WTC11 (cell line): ENCODE results near the gene ACSF3. TPM values are rescaled to one million over a fixed set of nuclear protein-coding genes. Genes with fewer than 3 reads are reported as not detected.

Experiments used
- ATAC-seq: fragments of 200-7000 bp; cut with Tn5 transposase; 2 replicates; pipeline ENCODE4 v1.10.0; 2021; ENCODE audit warnings: mild to moderate bottlenecking, moderate library complexity
- CTCF ChIA-PET: fragments of 300-600 bp; sonication (Branson Sonifier 250); formaldehyde crosslinking; loops from one replicate; lab custom pipeline; 2021; ENCODE audit warnings: antibody characterized with exemption; lab: Charles Lee
- POLR2A ChIA-PET: fragments of 350-600 bp; sonication (Branson Sonifier 250); formaldehyde crosslinking; loops from one replicate; lab custom pipeline; 2021; ENCODE audit warnings: antibody characterized with exemption; lab: Charles Lee
- DNase-seq: peaks from one replicate; pipeline ENCODE4 v3.0.0; 2021; ENCODE audit warnings: low spot score
- H3K27ac Mint-ChIP-seq: 2 replicates; pipeline ENCODE4 v1.8.0; 2021; ENCODE audit warnings: mixed read lengths
- H3K27me3 Mint-ChIP-seq: 2 replicates; pipeline ENCODE4 v1.8.0; 2021; ENCODE audit warnings: low read depth, mild to moderate bottlenecking, moderate library complexity, mixed read lengths
- H3K36me3 Mint-ChIP-seq: 2 replicates; pipeline ENCODE4 v1.8.0; 2021; ENCODE audit warnings: mixed read lengths
- H3K4me1 Mint-ChIP-seq: 2 replicates; pipeline ENCODE4 v1.8.0; 2022; ENCODE audit warnings: mixed read lengths
- H3K4me3 Mint-ChIP-seq: 2 replicates; pipeline ENCODE4 v1.8.0; 2021; ENCODE audit warnings: mild to moderate bottlenecking, moderate library complexity, mixed read lengths
- H3K9me3 Mint-ChIP-seq: 2 replicates; pipeline ENCODE4 v1.8.0; 2021; ENCODE audit warnings: mixed read lengths
- ATF6 ChIP-seq: sonication (generic); formaldehyde crosslinking; IDR thresholded peaks from 2 replicates; pipeline ENCODE4 v1.8.1; 2023; ENCODE audit warnings: mild to moderate bottlenecking, missing genetic modification reagents
- CTCF ChIP-seq: fragments of 200-600 bp; IDR thresholded peaks from 2 replicates; pipeline ENCODE4 v1.8.0; 2022; ENCODE audit warnings: antibody characterized with exemption
- E2F1 ChIP-seq: sonication (generic); formaldehyde crosslinking; IDR thresholded peaks from 2 replicates; pipeline ENCODE4 v1.8.0; 2022; ENCODE audit warnings: mild to moderate bottlenecking, missing genetic modification reagents
- IRF1 ChIP-seq: sonication (generic); formaldehyde crosslinking; IDR thresholded peaks from 2 replicates; pipeline ENCODE4 v1.8.0; 2023; ENCODE audit warnings: missing genetic modification reagents
- JAZF1 ChIP-seq: fragments of 250-450 bp; sonication (Bioruptor Pico); IDR thresholded peaks from 2 replicates; pipeline ENCODE4 v1.9.0; 2021; ENCODE audit warnings: moderate library complexity, mild to moderate bottlenecking, inconsistent platforms
- MLX ChIP-seq: sonication (generic); formaldehyde crosslinking; IDR thresholded peaks from 2 replicates; pipeline ENCODE4 v1.8.1; 2023; ENCODE audit warnings: mild to moderate bottlenecking, missing genetic modification reagents, moderate library complexity
- NR1H2 ChIP-seq: sonication (generic); formaldehyde crosslinking; IDR thresholded peaks from 2 replicates; pipeline ENCODE4 v1.9.0; 2021; ENCODE audit warnings: mild to moderate bottlenecking, moderate library complexity, missing genetic modification reagents
- NR2C2 ChIP-seq: sonication (generic); formaldehyde crosslinking; IDR thresholded peaks from 2 replicates; pipeline ENCODE4 v1.8.0; 2022; ENCODE audit warnings: mild to moderate bottlenecking, missing genetic modification reagents
- OVOL2 ChIP-seq: fragments of 250-450 bp; sonication (Bioruptor Pico); IDR thresholded peaks from 2 replicates; pipeline ENCODE4 v1.9.0; 2021; ENCODE audit warnings: mild to moderate bottlenecking, borderline replicate concordance
- PRDM15 ChIP-seq: sonication (generic); formaldehyde crosslinking; IDR thresholded peaks from 2 replicates; pipeline ENCODE4 v1.8.0; 2022; ENCODE audit warnings: missing genetic modification reagents
- RELA ChIP-seq: sonication (generic); formaldehyde crosslinking; IDR thresholded peaks from 2 replicates; pipeline ENCODE4 v1.8.1; 2022; ENCODE audit warnings: missing genetic modification reagents, mild to moderate bottlenecking, borderline replicate concordance
- RORB ChIP-seq: fragments of 250-450 bp; sonication (Bioruptor Pico); IDR thresholded peaks from 2 replicates; pipeline ENCODE4 v1.9.0; 2021; ENCODE audit warnings: mild to moderate bottlenecking
- TEAD1 ChIP-seq: sonication (generic); formaldehyde crosslinking; IDR thresholded peaks from 2 replicates; pipeline ENCODE4 v1.8.0; 2022; ENCODE audit warnings: mild to moderate bottlenecking, missing genetic modification reagents
- ZBTB43 ChIP-seq: sonication (generic); formaldehyde crosslinking; IDR thresholded peaks from 2 replicates; pipeline ENCODE4 v1.8.1; 2023; ENCODE audit warnings: mild to moderate bottlenecking, missing genetic modification reagents
- ZMAT4 ChIP-seq: fragments of 250-450 bp; sonication (Bioruptor Pico); IDR thresholded peaks from 2 replicates; pipeline ENCODE4 v1.9.0; 2021; ENCODE audit warnings: mild to moderate bottlenecking
- ZNF232 ChIP-seq: sonication (generic); formaldehyde crosslinking; IDR thresholded peaks from 2 replicates; pipeline ENCODE4 v1.8.0; 2022; ENCODE audit warnings: mild to moderate bottlenecking, missing genetic modification reagents
- ZNF512 ChIP-seq: sonication (generic); formaldehyde crosslinking; IDR thresholded peaks from 2 replicates; pipeline ENCODE4 v1.8.1; 2022; ENCODE audit warnings: missing genetic modification reagents, borderline replicate concordance
- ZNF671 ChIP-seq: fragments of 250-450 bp; sonication (Bioruptor Pico); IDR thresholded peaks from 2 replicates; pipeline ENCODE4 v1.8.0; 2021; ENCODE audit warnings: mild to moderate bottlenecking
- total RNA-seq: library from RNA; stranded (reverse); gene quantifications from 3 replicates; pipeline ENCODE4 v1.2.3, GENCODE V29; 2021

ACSF3 gene
- total RNA-seq, 1 experiment from 2014 or later = 22.9 TPM

- DNase-seq (no peak), ATAC-seq (no peak)
- Mint-ChIP-seq H3K4me1 (0 out of 2 replicates have a peak, but pooled peaks cover 2% of the 10 kb centered on the region), H3K4me3 (no peak overlapping the region), H3K27ac (no peak overlapping the region), H3K9me3 (no peaks in the 10 kb centered on the region), H3K36me3 (peaks cover 31% of the 10 kb centered on the region), H3K27me3 (no peaks in the 10 kb centered on the region; the same call in 1 of the 2 replicates)
- ChIA-PET POLR2A (no interaction called here), CTCF (no interaction called here)
- TF ChIP-seq RELA (CRISPR knock-in tag) (no peak), CTCF (no peak), MLX (CRISPR knock-in tag) (no peak), OVOL2 (CRISPR knock-in tag) (no peak), TEAD1 (CRISPR knock-in tag) (no peak), ZNF512 (CRISPR knock-in tag) (no peak), ATF6 (CRISPR knock-in tag) (no peak), NR2C2 (CRISPR knock-in tag) (no peak), JAZF1 (CRISPR knock-in tag) (no peak)
Observed at GRCh38 chr16:89110641-89111040, 17.0 kb downstream of the ACSF3 start.

GRCh38 chr16:89111263-89111662 lies 17.6 kb downstream of the ACSF3 start:
- DNase-seq = no peak
- H3K27ac Mint-ChIP-seq = no peak overlapping the region
- POLR2A ChIA-PET = no interaction called here
- ATAC-seq = no peak
- H3K27me3 Mint-ChIP-seq = no peaks in the 10 kb centered on the region; the same call in 1 of the 2 replicates
- 0 out of 2 replicates have a peak, but pooled peaks cover 2% of the 10 kb centered on the region for H3K4me1 Mint-ChIP-seq
- peaks cover 37% of the 10 kb centered on the region for H3K36me3 Mint-ChIP-seq
- no peak overlapping the region for H3K4me3 Mint-ChIP-seq
- CTCF ChIA-PET = interaction anchor here (1.0 kb wide), 1 partner anchor 22 kb away, joined by 3 read pairs; no protein-coding TSS in a partner anchor
- TF ChIP-seq PRDM15 (CRISPR knock-in tag) (no peak), E2F1 (CRISPR knock-in tag) (no peak), ZNF232 (CRISPR knock-in tag) (no peak), ZMAT4 (CRISPR knock-in tag) (no peak), RORB (CRISPR knock-in tag) (no peak), ZNF671 (CRISPR knock-in tag) (no peak), IRF1 (CRISPR knock-in tag) (no peak), NR1H2 (CRISPR knock-in tag) (no peak), ZBTB43 (CRISPR knock-in tag) (no peak), CTCF (no peak)
- TF ChIP-seq, all 79 proteins: peak for 0
- H3K9me3 Mint-ChIP-seq = no peaks in the 10 kb centered on the region
